NB4 (cell line): Measurements from ENCODE around the gene CMYA5.

Experiments used
- MYC ChIP-seq: IDR thresholded peaks from 2 replicates; pipeline ENCODE4 v1.6.1; 2011; ENCODE audit warnings: low read depth, low read length
- POLR2A ChIP-seq: IDR thresholded peaks from 2 replicates; pipeline ENCODE4 v1.6.1; 2011; ENCODE audit warnings: mild to moderate bottlenecking; ENCODE audit not compliant: insufficient read length; ENCODE audit errors: extremely low read depth
- TF ChIP-seq, protein P1 (sequence below): IDR thresholded peaks from one replicate; pipeline ENCODE4 v1.5.1; 2012; ENCODE audit warnings: low read depth, low read length
- TF ChIP-seq, protein P2 (sequence below): IDR thresholded peaks from 2 replicates; pipeline ENCODE4 v1.6.1; 2011; ENCODE audit warnings: low read depth, low read length

DNA sequence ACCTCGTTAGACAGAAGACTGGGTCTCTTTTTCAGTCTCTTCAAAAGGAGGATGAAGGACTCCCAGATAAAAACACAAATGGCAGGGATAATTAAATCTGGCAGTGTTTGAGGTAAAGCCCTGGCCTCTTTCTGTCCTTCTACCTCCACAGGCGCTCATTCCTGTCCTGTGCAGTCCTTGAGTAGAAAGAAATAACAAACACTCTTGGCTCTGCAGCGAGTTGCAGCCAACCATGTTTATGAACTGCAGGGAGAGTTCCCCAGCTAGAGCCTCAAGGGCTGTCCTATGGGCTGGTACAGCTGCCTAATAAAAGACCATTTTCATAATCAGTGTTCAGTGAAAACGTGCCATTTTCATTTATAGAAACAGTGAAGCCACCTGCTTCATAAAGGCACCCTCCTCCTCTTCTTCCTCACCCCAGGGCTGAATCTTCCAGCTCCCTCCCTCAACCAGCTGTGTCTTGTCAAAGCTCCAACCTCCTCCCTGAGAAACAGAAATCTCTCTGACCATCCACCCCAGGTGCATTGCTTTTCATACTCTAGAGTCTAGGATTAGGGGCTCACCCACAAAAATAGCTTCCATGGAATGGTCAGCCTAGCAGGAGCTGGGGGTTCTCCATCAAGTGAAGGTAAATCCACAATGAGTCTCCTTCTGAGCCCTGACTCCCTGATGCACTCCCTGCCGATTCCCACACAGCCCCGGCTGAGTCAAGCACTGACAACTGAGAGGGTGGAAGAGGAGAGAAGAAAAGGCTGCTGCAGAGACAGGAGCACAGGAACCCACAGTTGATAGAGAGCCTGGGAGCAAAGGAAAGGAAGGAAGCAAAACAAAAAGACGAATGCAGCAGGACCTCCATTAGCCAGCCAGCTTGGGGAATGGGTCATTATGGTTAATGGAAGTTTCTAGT is 150.7 kb downstream of the CMYA5 start:
- no peak for TF ChIP-seq POLR2A
- TF ChIP-seq, protein P1, sequence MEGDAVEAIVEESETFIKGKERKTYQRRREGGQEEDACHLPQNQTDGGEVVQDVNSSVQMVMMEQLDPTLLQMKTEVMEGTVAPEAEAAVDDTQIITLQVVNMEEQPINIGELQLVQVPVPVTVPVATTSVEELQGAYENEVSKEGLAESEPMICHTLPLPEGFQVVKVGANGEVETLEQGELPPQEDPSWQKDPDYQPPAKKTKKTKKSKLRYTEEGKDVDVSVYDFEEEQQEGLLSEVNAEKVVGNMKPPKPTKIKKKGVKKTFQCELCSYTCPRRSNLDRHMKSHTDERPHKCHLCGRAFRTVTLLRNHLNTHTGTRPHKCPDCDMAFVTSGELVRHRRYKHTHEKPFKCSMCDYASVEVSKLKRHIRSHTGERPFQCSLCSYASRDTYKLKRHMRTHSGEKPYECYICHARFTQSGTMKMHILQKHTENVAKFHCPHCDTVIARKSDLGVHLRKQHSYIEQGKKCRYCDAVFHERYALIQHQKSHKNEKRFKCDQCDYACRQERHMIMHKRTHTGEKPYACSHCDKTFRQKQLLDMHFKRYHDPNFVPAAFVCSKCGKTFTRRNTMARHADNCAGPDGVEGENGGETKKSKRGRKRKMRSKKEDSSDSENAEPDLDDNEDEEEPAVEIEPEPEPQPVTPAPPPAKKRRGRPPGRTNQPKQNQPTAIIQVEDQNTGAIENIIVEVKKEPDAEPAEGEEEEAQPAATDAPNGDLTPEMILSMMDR = no peak
- no peak for TF ChIP-seq MYC
- TF ChIP-seq, protein P2, sequence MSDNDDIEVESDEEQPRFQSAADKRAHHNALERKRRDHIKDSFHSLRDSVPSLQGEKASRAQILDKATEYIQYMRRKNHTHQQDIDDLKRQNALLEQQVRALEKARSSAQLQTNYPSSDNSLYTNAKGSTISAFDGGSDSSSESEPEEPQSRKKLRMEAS = no peak
